BE2C (cell line): ENCODE measurements around the gene DOK5.

Source experiments
- DNase-seq: peaks from one replicate; pipeline ENCODE4 v3.0.0-alpha.2; 2020
- H3K27me3 ChIP-seq: fragments of 250-450 bp; sonication (Bioruptor Pico); 2 replicates; pipeline ENCODE4 v1.5.1; 2020; ENCODE audit warnings: mild to moderate bottlenecking
- H3K36me3 ChIP-seq: fragments of 250-450 bp; sonication (Bioruptor Pico); 2 replicates; pipeline ENCODE4 v1.5.1; 2020; ENCODE audit warnings: mild to moderate bottlenecking
- H3K4me1 ChIP-seq: fragments of 250-450 bp; sonication (Bioruptor Pico); 2 replicates; pipeline ENCODE4 v1.5.1; 2020
- H3K4me3 ChIP-seq: 2 replicates; pipeline ENCODE4 v1.5.1; 2011; ENCODE audit warnings: low read depth, low read length
- H3K9me3 ChIP-seq: fragments of 250-450 bp; sonication (Bioruptor Pico); 2 replicates; pipeline ENCODE4 v1.5.1; 2020
- TF ChIP-seq, protein P1 (sequence below): IDR thresholded peaks from 2 replicates; pipeline ENCODE4 v1.5.1; 2012; ENCODE audit warnings: mild to moderate bottlenecking, low read depth, low read length

Gene DOK5

DNA sequence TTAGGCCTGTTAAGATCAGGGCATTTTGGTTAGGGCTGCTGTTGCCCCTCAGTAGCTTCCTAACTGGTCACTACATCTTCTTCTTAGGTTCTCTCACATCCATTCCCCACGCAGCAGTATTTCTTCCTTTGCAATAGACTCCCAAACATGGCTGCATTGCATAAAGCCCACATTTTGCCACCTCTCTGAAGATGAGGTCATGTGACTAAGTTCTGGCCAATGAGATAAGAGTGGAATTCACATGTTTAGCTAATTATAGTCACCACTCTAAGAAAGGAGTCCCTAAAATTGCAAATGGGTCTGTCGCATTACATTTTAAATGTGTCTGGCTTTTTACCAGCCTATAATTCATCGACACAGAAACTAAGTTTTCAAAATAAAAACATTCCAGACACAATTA is 9.3 kb upstream of the DOK5 start:
- TF ChIP-seq, protein P1, sequence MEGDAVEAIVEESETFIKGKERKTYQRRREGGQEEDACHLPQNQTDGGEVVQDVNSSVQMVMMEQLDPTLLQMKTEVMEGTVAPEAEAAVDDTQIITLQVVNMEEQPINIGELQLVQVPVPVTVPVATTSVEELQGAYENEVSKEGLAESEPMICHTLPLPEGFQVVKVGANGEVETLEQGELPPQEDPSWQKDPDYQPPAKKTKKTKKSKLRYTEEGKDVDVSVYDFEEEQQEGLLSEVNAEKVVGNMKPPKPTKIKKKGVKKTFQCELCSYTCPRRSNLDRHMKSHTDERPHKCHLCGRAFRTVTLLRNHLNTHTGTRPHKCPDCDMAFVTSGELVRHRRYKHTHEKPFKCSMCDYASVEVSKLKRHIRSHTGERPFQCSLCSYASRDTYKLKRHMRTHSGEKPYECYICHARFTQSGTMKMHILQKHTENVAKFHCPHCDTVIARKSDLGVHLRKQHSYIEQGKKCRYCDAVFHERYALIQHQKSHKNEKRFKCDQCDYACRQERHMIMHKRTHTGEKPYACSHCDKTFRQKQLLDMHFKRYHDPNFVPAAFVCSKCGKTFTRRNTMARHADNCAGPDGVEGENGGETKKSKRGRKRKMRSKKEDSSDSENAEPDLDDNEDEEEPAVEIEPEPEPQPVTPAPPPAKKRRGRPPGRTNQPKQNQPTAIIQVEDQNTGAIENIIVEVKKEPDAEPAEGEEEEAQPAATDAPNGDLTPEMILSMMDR, result no peak
- Histone ChIP-seq H3K4me3 (no peak overlapping the region), H3K9me3 (no peaks in the 10 kb centered on the region), H3K4me1 (no peaks in the 10 kb centered on the region), H3K27me3 (no peaks in the 10 kb centered on the region), H3K36me3 (no peaks in the 10 kb centered on the region)
- no peak for DNase-seq

DNA sequence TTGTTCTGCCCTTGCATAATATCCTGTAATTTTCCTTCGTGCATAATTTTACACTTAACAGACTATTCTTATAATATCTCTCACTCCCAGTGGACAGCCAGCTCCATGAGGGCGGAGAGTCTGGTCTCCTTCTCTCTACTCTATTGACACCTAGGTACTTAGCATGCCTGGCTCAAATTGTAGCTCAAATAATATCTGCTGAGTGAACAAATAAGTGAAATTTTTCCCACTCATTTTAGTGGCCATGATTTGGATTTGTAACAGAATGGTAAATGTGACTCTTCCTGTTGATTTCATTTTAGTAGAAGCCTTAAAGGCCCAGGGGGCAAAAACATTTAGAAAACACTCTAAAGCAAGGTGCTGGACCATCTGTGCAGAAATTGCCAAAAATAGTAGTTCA is 7.8 kb upstream of the DOK5 start:
- TF ChIP-seq, protein P1, result no peak
- H3K9me3 ChIP-seq, result no peaks in the 10 kb centered on the region
- DNase-seq, result no peak
- no peaks in the 10 kb centered on the region for H3K4me1 ChIP-seq
- H3K27me3 ChIP-seq, result no peaks in the 10 kb centered on the region
- H3K36me3 ChIP-seq, result no peaks in the 10 kb centered on the region
- H3K4me3 ChIP-seq, result no peak overlapping the region

DNA sequence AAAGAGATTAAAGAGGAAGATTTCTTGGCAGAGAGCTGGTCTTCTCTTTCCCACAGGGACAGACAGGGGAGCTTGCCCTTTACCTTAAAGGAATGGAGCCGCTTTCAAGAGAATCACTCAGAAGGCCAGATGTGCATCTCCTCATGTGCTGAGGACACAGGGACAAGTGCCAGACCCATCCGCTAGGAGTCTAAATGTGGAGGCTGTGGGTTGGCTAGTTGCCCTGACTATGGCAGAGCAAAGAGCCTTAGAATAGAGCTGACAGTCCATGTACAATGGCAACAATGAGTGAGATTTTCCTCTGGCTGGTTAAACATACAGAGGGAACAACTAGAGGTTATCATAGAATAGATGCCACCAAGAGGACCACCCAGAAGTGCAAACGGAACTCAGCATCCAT is 7.3 kb upstream of the DOK5 start:
- TF ChIP-seq, protein P1, result no peak
- H3K9me3 ChIP-seq, result no peaks in the 10 kb centered on the region

DNA sequence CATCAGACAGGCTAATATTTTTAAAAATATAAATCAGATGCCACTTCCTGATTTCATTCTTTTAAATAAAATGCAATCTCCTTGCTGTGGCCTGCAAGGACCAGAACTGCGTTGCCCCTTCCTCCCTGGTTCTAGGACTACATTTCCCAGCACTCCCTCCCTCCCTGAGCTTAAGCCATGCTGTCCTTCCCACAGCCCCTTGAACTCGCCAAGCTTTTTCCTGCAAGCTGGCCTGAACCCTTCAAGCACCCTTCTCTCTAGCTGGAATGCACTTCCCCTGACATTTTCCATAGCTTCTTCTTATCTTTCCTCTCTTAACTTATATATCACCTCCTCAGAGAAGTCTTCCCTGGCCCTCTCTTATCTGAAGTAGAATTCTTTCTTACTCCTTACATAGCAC is 6.1 kb upstream of the DOK5 start:
- Histone ChIP-seq H3K9me3 (no peaks in the 10 kb centered on the region), H3K4me1 (no peaks in the 10 kb centered on the region), H3K27me3 (peaks cover 8% of the 10 kb centered on the region), H3K4me3 (no peak overlapping the region), H3K36me3 (no peaks in the 10 kb centered on the region)
- TF ChIP-seq, protein P1, result no peak
- no peak for DNase-seq

More for the DNA sequence above, 7.3 kb upstream of the DOK5 start:
- H3K27me3 ChIP-seq, result no peaks in the 10 kb centered on the region
- H3K4me1 ChIP-seq, result no peaks in the 10 kb centered on the region
- DNase-seq, result no peak
- no peaks in the 10 kb centered on the region for H3K36me3 ChIP-seq
- H3K4me3 ChIP-seq, result no peak overlapping the region

DNA sequence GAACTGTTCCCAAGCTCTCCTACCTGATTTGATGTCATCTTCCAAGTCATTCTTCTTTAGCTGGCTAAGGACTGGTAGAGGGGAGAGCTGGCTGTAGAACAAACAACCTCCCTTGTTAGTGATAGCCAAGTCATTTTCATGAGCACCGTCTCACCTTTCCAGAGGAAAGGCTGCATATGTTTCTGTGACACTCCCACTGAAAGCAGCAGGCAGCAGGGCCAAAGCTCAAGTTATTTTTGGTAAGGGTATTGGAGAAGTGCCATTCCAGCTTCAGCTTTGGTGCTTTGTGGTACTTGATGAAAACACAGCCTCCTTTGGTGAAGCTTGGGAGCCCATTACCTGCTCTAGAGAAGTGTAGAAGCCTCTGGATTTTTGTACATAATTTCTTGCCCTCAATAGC is 5.4 kb upstream of the DOK5 start:
- no peak for DNase-seq
- TF ChIP-seq, protein P1, result no peak
- Histone ChIP-seq H3K4me3 (no peak overlapping the region), H3K36me3 (no peaks in the 10 kb centered on the region), H3K4me1 (no peaks in the 10 kb centered on the region), H3K9me3 (no peaks in the 10 kb centered on the region), H3K27me3 (peaks cover 15% of the 10 kb centered on the region)

DNA sequence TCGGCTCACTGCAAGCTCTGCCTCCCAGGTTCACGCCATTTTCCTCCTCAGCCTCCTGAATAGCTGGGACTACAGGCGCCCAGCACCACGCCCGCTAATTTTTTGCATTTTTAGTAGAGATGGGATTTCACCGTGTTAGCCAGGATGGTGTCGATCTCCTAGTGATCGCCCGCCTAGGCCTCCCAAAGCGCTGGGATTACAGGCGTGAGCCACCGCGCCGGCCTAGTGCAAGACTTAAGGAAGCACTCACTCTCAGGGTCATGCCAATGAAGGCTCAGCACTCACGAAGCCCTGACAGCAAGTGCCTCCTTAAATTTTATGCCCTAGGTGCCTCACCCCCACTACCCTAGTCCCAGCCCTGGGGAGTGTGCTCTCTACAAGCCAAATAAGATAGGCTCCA is 4.7 kb upstream of the DOK5 start:
- TF ChIP-seq, protein P1, result no peak
- peaks cover 21% of the 10 kb centered on the region for H3K27me3 ChIP-seq
- H3K4me3 ChIP-seq, result no peak overlapping the region
- DNase-seq, result no peak
- no peaks in the 10 kb centered on the region for H3K36me3 ChIP-seq
- H3K9me3 ChIP-seq, result no peaks in the 10 kb centered on the region
- H3K4me1 ChIP-seq, result no peaks in the 10 kb centered on the region
